Right ventricle myocardium inferior (tissue), 1 donor: ENCODE results near the gene CHSY3. TPM values are rescaled to one million over a fixed set of nuclear protein-coding genes. Genes with fewer than 3 reads are reported as not detected.

ENCODE experiments used
- ATAC-seq: fragments of 200-7000 bp; cut with Tn5 transposase; one replicate; pipeline ENCODE4 v1.9.1; 2020; ENCODE audit warnings: mild to moderate bottlenecking, moderate library complexity
- DNase-seq: peaks from one replicate; pipeline ENCODE4 v3.0.0; 2021; ENCODE audit errors: missing footprints
- intact Hi-C: fragments of 100-400 bp; cut with DNase I; formaldehyde crosslinking; loops from one replicate; pipeline ENCODE4 v1.11.0; 2022
- long read RNA-seq: library from polyadenylated mRNA; unstranded; transcript quantifications from one replicate; pipeline ENCODE4 v2.0.0, GENCODE V29; 2021
- total RNA-seq: library from RNA; stranded (reverse); fragmentation: NEBNext Ultra II Directional; extraction: Animal tissue kit (Norgen Biotek cat#: 25700); gene quantifications from one replicate; pipeline ENCODE4 v1.2.1, GENCODE V29; 2021
- donor health status: DM: no; HTN: yes; CAD: no; lungs with severe emphysema.

The CHSY3 gene
- 0.57 TPM for total RNA-seq
- long read RNA-seq, partial matches to known transcripts: 0 of 1 reads
- long read RNA-seq, other reads (novel, unspliced or antisense): 1 of 1 reads

- ATAC-seq: peak; percentile 96
- intact Hi-C loops: loop anchor here (10.0 kb wide), 2 partner anchors 241 to 1511 kb away; no protein-coding TSS in a partner anchor
Measured at GRCh38 chr5:129904102-129904666, at the start of gene CHSY3. Gene CHSY3, plus strand, starts transcription at chr5:129904465.

GRCh38 chr5:129856325-129856724, 47.9 kb upstream of the CHSY3 start:
- intact Hi-C loops: no loop called here
- DNase-seq (no peak), ATAC-seq (no peak)

More at GRCh38 chr5:129904102-129904666, at the start of gene CHSY3:
- peak; percentile 90 for DNase-seq

GRCh38 chr5:129857116-129857515, 47.1 kb upstream of the CHSY3 start:
- intact Hi-C loops: no loop called here
- DNase-seq (no peak), ATAC-seq (peak; percentile 76)

- ATAC-seq (no peak), DNase-seq (no peak)
- intact Hi-C loops: no loop called here
Measured at GRCh38 chr5:129858131-129858675, 46.1 kb upstream of the CHSY3 start.

GRCh38 chr5:129884322-129884721, 19.9 kb upstream of the CHSY3 start:
- ATAC-seq: no peak

GRCh38 chr5:129899454-129899853, 4.8 kb upstream of the CHSY3 start:
- DNase-seq (no peak), ATAC-seq (no peak)
- intact Hi-C loops: no loop called here

More at GRCh38 chr5:129884322-129884721, 19.9 kb upstream of the CHSY3 start:
- DNase-seq: no peak
- intact Hi-C loops: no loop called here

- ATAC-seq: no peak
- DNase-seq: no peak
Measured at GRCh38 chr5:129902816-129903215, 1.4 kb upstream of the CHSY3 start.

GRCh38 chr5:129903466-129904101, 681 bp upstream of the CHSY3 start:
- intact Hi-C loops: loop anchor here (10.0 kb wide), 2 partner anchors 241 to 1511 kb away; no protein-coding TSS in a partner anchor
- ATAC-seq: peak; percentile 54
- DNase-seq: no peak

More at GRCh38 chr5:129902816-129903215, 1.4 kb upstream of the CHSY3 start:
- intact Hi-C loops: loop anchor here (10.0 kb wide), 2 partner anchors 242 to 1512 kb away; no protein-coding TSS in a partner anchor

- intact Hi-C loops: loop anchor here (10.0 kb wide), 2 partner anchors 240 to 1510 kb away; no protein-coding TSS in a partner anchor
- ATAC-seq (peak; percentile 21), DNase-seq (peak; percentile 69)
Measured at GRCh38 chr5:129904667-129905472, 605 bp downstream of the CHSY3 start.

GRCh38 chr5:129905473-129906176, 1.4 kb downstream of the CHSY3 start:
- DNase-seq (peak; percentile 69), ATAC-seq (no peak)
- intact Hi-C loops: loop anchor here (10.0 kb wide), 2 partner anchors 239 to 1509 kb away; no protein-coding TSS in a partner anchor

- intact Hi-C loops: loop anchor here (10.0 kb wide), 2 partner anchors 238 to 1508 kb away; no protein-coding TSS in a partner anchor
- ATAC-seq: no peak
- no peak for DNase-seq
Measured at GRCh38 chr5:129906177-129906887, 2.1 kb downstream of the CHSY3 start.

- intact Hi-C loops: loop anchor here (10.0 kb wide), 2 partner anchors 236 to 1506 kb away; no protein-coding TSS in a partner anchor
Measured at GRCh38 chr5:129909225-129909624, 5.0 kb downstream of the CHSY3 start.

GRCh38 chr5:129912601-129913255, 8.5 kb downstream of the CHSY3 start:
- ATAC-seq (no peak), DNase-seq (no peak)

More at GRCh38 chr5:129909225-129909624, 5.0 kb downstream of the CHSY3 start:
- ATAC-seq: no peak
- no peak for DNase-seq

GRCh38 chr5:129915415-129915814, 11.2 kb downstream of the CHSY3 start:
- intact Hi-C loops: no loop called here
- ATAC-seq (no peak), DNase-seq (no peak)

More at GRCh38 chr5:129912601-129913255, 8.5 kb downstream of the CHSY3 start:
- intact Hi-C loops: no loop called here

GRCh38 chr5:129917224-129917623, 13.0 kb downstream of the CHSY3 start:
- intact Hi-C loops: no loop called here
- no peak for ATAC-seq
- DNase-seq: no peak

GRCh38 chr5:129921204-129921603, 16.9 kb downstream of the CHSY3 start:
- no peak for ATAC-seq
- intact Hi-C loops: no loop called here
- no peak for DNase-seq

- DNase-seq (no peak), ATAC-seq (no peak)
- intact Hi-C loops: no loop called here
Measured at GRCh38 chr5:129930221-129930620, 26.0 kb downstream of the CHSY3 start.
